Activated CD4-positive, alpha-beta T cell treated with anti-CD3 and anti-CD28 coated beads for 36 hours (primary cell): ENCODE results near the gene SORCS2. TPM values are rescaled to one million over a fixed set of nuclear protein-coding genes. Genes with fewer than 3 reads are reported as not detected.

Source experiments
- ATAC-seq: fragments of 200-7000 bp; cut with Tn5 transposase; one replicate; pipeline ENCODE4 v1.10.0; 2021; ENCODE audit warnings: mild to moderate bottlenecking, moderate library complexity
- CTCF ChIA-PET: fragments of 350-600 bp; sonication (Branson Sonifier 250); formaldehyde crosslinking; loops from one replicate; lab custom pipeline; 2021; ENCODE audit warnings: antibody characterized with exemption; lab: Charles Lee
- POLR2A ChIA-PET: fragments of 350-600 bp; sonication (Branson Sonifier 250); formaldehyde crosslinking; loops from one replicate; lab custom pipeline; 2021; ENCODE audit warnings: antibody characterized with exemption, inconsistent platforms; lab: Charles Lee
- DNase-seq: peaks from one replicate; pipeline ENCODE4 v3.0.0-alpha.2; 2020
- H3K27ac Mint-ChIP-seq: one replicate; pipeline ENCODE4 v1.8.0; 2021; ENCODE audit warnings: mixed read lengths
- H3K27me3 Mint-ChIP-seq: one replicate; pipeline ENCODE4 v1.8.0; 2021; ENCODE audit warnings: mixed read lengths
- H3K36me3 Mint-ChIP-seq: one replicate; pipeline ENCODE4 v1.8.0; 2021; ENCODE audit warnings: low read depth, mixed read lengths
- H3K4me1 Mint-ChIP-seq: one replicate; pipeline ENCODE4 v1.8.0; 2021; ENCODE audit warnings: mixed read lengths
- H3K4me3 Mint-ChIP-seq: one replicate; pipeline ENCODE4 v1.8.0; 2021; ENCODE audit warnings: mild to moderate bottlenecking, moderate library complexity, mixed read lengths
- H3K9me3 Mint-ChIP-seq: one replicate; pipeline ENCODE4 v1.8.0; 2021; ENCODE audit warnings: low read depth, mixed read lengths
- intact Hi-C, 2 experiments: fragments of 100-400 bp; cut with DNase I in 1 of 2; cut with micrococcal nuclease in 1 of 2; formaldehyde crosslinking; loops; one replicate each; pipeline versions ENCODE4 v1.14.2 to v1.15.1; 2022 to 2024; cut with DNase I, micrococcal nuclease
- total RNA-seq, 2 experiments: library from RNA; stranded (reverse); gene quantifications; one replicate each; pipeline ENCODE4 v1.2.3, GENCODE V29; 2021

Gene SORCS2
- total RNA-seq, 2 experiments from 2014 or later, result 0.04 TPM; not detected in 1

DNA sequence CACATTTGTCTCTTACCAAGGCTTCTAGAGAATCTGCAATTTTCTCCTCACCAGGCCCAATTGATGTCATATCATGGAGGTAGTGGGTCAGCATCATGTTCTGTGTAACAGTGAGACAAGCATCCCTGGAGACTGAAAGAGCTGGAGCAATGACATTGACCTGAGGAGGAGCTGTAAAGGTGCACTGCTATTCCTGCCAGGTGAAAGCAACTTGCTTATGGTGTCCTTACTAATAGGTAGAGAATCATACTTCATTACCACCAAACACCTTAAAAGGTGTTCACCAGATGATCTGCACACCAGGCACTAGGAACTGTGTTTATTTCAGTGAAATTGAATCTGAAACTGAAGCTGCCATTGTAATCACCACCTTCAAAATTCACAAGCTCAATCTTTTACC, 558.6 kb downstream of the SORCS2 start:
- Mint-ChIP-seq H3K4me1 (peaks cover 19% of the 10 kb centered on the region), H3K27me3 (no peaks in the 10 kb centered on the region), H3K9me3 (no peaks in the 10 kb centered on the region), H3K36me3 (no peaks in the 10 kb centered on the region), H3K4me3 (no peak overlapping the region), H3K27ac (no peak overlapping the region)
- ChIA-PET POLR2A (no interaction called here), CTCF (interaction anchor here (0.6 to 1.2 kb wide), 4 partner anchors 11 to 55 kb away, joined by 3 to 6 read pairs (median 3); no protein-coding TSS in a partner anchor)
- ATAC-seq (no peak), DNase-seq (no peak)
- intact Hi-C loops, result no loop called here

DNA sequence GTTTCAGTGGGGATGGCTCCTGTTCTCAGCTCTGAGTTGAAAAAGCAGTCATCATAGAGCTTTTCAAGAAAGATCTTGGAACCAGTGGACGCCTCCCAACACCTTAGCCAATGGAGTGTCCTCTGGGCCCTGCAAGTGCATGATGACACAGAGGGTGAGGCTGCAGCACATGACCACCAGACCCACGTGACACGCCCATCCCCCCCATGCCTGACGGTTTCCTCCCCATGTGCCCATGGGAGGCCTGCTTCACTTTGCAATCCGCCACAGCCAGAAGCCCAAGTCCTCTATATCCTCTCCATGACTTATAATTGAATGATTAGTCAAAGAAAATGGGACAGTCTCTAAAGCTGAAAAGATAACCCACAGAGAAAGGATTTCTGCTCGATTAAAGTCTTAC, 560.3 kb downstream of the SORCS2 start:
- H3K36me3 Mint-ChIP-seq, result no peaks in the 10 kb centered on the region
- CTCF ChIA-PET, result no interaction called here
- DNase-seq (no peak), ATAC-seq (no peak)
- no peaks in the 10 kb centered on the region for H3K9me3 Mint-ChIP-seq
- no peak overlapping the region for H3K4me3 Mint-ChIP-seq
- no peaks in the 10 kb centered on the region for H3K27me3 Mint-ChIP-seq
- peaks cover 20% of the 10 kb centered on the region for H3K4me1 Mint-ChIP-seq
- intact Hi-C loops, result no loop called here
- H3K27ac Mint-ChIP-seq, result no peak overlapping the region
- POLR2A ChIA-PET, result no interaction called here

DNA sequence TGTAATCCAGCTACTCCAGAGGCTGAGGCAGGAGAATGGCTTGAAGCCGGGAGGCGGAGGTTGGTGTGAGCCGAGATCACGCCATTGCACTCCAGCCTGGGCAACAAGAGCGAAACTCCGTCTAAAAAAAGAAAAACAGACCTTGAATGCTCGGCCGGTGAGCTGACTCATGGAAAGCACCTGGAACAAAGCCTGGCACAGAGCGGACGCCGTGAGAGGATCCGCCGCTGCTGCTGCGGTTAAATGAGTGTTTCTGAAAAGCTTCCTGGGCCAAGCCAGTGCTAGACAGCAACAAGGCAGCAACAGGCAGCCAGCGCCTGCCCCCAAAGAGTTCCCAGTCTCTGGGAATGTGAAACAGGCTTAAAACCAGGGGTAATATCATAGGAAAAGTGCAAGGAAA, 560.9 kb downstream of the SORCS2 start:
- H3K9me3 Mint-ChIP-seq, result no peaks in the 10 kb centered on the region
- no peak for DNase-seq
- intact Hi-C loops, result no loop called here
- CTCF ChIA-PET, result no interaction called here
- ATAC-seq, result no peak
- H3K36me3 Mint-ChIP-seq, result no peaks in the 10 kb centered on the region
- H3K27me3 Mint-ChIP-seq, result no peaks in the 10 kb centered on the region
- no peak overlapping the region for H3K4me3 Mint-ChIP-seq
- POLR2A ChIA-PET, result no interaction called here
- H3K4me1 Mint-ChIP-seq, result peaks cover 24% of the 10 kb centered on the region
- H3K27ac Mint-ChIP-seq, result no peak overlapping the region

DNA sequence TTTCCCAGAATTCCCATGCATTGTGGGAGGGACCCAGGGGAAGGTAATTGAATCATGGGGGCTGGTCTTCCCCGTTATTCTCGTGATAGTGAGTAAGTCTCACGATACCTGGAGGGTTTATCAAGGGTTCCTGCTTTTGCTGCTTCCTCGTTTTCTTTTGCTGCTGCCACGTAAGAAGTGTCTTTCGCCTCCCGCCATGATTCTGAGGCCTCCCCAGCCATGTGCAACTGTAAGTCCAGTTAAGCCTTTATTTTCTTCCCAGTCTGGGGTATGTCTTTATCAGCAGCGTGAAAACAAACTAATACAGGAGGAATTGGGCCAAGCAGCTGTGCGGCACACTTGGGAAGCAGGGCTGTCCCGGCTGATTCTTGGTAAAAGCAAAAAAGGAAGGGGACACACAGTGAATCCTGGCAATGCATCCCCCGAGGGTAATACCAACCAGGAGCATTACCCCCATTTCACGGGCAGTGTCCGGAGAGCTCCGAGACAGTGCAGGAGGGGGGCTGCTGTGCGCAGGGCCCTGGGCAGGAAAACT, 561.7 kb downstream of the SORCS2 start:
- Mint-ChIP-seq H3K4me3 (no peak overlapping the region), H3K36me3 (no peaks in the 10 kb centered on the region), H3K27me3 (no peaks in the 10 kb centered on the region), H3K27ac (no peak overlapping the region), H3K4me1 (peaks cover 25% of the 10 kb centered on the region), H3K9me3 (no peaks in the 10 kb centered on the region)
- ChIA-PET POLR2A (no interaction called here), CTCF (no interaction called here)
- intact Hi-C loops, result no loop called here
- DNase-seq (no peak), ATAC-seq (no peak)

DNA sequence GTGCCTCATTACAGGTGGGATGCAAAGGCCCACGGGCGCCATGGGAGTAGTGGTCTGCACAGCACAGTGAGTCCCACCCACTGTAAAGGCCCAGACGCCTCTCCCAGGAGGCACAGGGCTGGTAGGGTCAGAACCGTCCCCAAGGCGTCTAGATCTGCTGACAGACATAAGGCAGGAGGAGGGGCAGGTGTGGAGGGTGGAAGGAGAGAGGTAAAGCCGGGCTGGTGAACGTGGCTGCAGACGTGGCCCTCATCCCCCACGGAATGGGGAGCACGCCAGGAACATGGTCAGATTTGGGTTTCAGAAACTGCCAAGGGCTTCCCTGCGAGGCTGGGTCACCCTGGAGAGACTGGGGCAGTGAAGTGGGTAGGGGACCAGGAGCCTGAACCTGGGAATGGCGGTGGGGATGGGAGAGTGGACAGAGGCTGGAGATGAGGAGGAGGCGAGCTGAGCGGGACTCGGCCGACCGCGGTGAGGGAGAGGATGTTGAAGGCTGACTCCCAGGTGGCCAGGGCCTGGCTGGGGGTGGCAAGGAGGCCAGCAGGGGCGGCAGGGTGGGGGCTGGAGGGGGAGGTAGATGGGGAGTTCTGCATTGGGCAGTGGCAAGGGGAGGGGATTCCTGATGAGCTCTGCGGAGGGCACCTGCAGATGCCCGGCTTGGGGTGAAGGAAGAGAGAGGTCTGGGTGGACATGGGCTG, 562.4 kb downstream of the SORCS2 start:
- DNase-seq, result no peak
- CTCF ChIA-PET, result no interaction called here
- intact Hi-C loops, result no loop called here

DNA sequence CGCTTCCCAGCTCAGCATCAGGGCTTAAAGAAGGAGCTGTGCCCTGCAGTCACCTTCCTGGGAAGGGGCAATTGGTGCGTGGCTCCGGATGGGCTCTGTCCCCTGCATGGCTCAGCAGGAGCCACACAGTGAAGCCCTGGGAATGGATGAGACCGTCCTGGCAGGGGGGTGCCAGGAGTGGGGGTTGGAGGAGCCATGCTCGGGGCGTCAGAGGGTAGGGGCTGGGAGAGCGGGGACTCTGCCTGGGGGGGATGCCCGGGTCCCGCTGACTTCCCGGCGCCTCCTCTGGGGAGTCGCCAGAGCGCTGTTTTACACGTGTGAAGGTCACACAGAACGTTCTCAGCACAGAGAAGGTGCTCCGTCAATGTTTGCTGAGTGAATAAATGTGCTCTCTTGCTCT, 563.2 kb downstream of the SORCS2 start:
- no peak for DNase-seq
- CTCF ChIA-PET, result no interaction called here
- Mint-ChIP-seq H3K4me3 (no peak overlapping the region), H3K27me3 (no peaks in the 10 kb centered on the region), H3K36me3 (no peaks in the 10 kb centered on the region), H3K27ac (no peak overlapping the region), H3K9me3 (no peaks in the 10 kb centered on the region), H3K4me1 (peaks cover 25% of the 10 kb centered on the region)
- POLR2A ChIA-PET, result no interaction called here
- intact Hi-C loops, result no loop called here
- no peak for ATAC-seq

More for the DNA sequence above, 562.4 kb downstream of the SORCS2 start:
- H3K9me3 Mint-ChIP-seq, result no peaks in the 10 kb centered on the region
- H3K4me3 Mint-ChIP-seq, result no peak overlapping the region
- no peaks in the 10 kb centered on the region for H3K36me3 Mint-ChIP-seq
- no peaks in the 10 kb centered on the region for H3K27me3 Mint-ChIP-seq
- H3K4me1 Mint-ChIP-seq, result peaks cover 26% of the 10 kb centered on the region
- ATAC-seq, result no peak
- no peak overlapping the region for H3K27ac Mint-ChIP-seq
- POLR2A ChIA-PET, result no interaction called here

DNA sequence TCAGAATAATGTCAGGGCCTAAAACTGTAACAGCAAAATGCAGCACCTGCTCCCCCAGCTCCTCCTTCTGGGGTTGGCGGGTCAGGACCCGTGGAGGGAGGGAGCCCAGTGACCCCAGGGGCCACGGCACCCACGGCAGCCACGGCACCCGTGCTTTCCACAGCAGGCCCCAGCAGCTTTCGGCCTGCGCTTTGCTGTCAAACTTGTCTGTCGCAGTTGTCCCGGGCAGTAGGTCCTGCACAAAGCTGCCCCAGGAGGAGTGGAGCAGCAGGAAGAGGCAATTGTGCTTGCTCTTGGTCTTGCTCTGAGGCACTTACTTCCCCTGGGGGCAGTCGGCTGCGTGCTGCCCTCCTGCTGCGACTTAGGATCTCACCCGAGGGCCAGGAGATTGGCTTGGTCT, 563.7 kb downstream of the SORCS2 start:
- no peak for DNase-seq
- no peak overlapping the region for H3K27ac Mint-ChIP-seq
- peaks cover 22% of the 10 kb centered on the region for H3K4me1 Mint-ChIP-seq
- CTCF ChIA-PET, result no interaction called here
- no peak overlapping the region for H3K4me3 Mint-ChIP-seq
- POLR2A ChIA-PET, result no interaction called here
- intact Hi-C loops, result no loop called here
- H3K9me3 Mint-ChIP-seq, result no peaks in the 10 kb centered on the region
- no peak for ATAC-seq
- H3K36me3 Mint-ChIP-seq, result no peaks in the 10 kb centered on the region
- H3K27me3 Mint-ChIP-seq, result no peaks in the 10 kb centered on the region

DNA sequence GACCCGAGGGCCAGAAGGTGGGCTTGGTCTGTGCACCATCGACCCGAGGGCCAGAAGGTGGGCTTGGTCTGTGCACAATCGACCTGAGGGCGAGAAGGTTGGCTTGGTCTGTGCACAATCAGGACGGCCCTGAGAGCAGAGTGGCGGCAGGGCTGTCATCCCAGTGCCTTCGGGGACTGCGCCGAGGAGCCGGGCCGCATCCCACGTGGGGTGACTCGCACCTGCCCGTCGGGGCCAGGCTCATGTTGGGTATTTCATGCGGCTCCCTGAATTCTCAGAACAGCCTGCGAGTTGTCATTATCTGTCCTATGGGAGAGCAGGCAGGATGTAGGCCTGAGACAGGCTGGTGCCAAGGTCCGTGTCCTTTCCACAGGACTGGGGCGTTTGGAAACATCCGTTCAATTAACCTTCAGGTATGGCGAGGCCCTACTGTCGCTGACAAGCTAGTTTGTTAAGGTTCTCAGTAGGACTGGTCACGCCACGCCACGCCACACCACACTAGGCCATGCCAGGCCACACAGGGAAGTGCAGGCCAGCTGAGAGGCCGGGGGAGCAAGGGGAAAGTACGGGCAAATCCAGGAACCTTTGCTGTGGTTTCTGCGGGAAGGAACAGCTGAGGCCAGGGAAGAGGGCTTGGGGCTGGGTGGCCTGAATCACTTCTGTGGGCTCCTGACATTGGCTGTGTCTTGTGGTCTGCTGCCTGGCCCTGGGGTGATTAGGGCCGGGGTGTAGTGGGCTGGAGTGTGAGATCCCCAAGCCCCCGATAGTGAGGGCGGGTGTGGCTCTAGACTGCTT, 564.4 kb downstream of the SORCS2 start:
- peaks cover 4% of the 10 kb centered on the region for H3K36me3 Mint-ChIP-seq
- peaks cover 26% of the 10 kb centered on the region for H3K4me1 Mint-ChIP-seq
- no peaks in the 10 kb centered on the region for H3K27me3 Mint-ChIP-seq
- intact Hi-C loops, result no loop called here
- DNase-seq, result no peak
- no peaks in the 10 kb centered on the region for H3K9me3 Mint-ChIP-seq
- no peak overlapping the region for H3K4me3 Mint-ChIP-seq
- no peak for ATAC-seq
- no peak overlapping the region for H3K27ac Mint-ChIP-seq
- ChIA-PET CTCF (no interaction called here), POLR2A (no interaction called here)

DNA sequence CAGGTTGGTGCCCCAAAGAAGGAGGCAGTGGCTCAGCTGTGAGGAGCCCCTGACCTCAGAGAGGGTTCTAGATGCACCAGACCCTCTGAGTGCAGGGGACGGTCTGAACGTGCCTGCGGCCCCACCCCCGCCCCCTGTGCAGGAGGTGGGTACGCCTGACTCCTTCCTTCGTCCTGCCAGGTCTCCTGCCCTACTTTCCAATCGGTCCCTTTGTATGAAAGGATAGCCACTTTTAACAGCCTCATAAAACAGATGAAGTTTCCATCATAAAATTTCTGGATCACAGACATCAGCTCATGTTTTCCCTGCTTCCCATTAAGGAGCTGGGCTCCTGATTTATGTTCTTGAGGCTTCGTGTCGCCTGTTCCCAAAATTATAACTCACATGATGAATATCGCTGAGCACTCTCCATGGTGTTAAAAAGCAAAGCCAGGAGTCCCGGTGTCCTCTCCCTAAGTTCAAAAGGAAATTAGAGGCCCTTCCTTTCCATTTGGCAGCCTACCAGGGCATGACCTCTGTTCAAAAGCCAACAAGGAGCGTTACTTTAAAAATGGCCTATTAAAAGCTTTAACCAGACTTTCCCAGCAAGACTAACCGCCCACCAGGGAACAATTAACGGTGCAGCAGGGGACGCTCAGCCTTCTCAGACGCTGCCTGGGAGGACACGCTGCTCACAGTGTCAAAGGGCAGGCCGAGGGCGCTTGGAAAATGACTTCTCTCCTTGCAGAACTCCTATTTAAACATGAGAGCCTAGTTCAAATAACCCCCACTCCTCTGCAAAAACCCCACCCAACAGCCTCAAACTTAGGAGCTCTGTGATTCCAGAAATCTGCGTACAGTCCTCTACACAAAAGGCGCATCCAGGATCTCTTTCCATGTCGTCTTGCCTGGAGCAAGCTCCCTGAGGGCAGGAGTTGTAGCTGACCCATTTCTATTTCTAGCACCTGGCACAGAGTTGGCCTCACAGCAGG, 565.4 kb downstream of the SORCS2 start:
- CTCF ChIA-PET, result interaction anchor here (1.3 kb wide), 1 partner anchor 44 kb away, joined by 5 read pairs; no protein-coding TSS in a partner anchor
- no peaks in the 10 kb centered on the region for H3K27me3 Mint-ChIP-seq
- H3K4me3 Mint-ChIP-seq, result no peak overlapping the region
- DNase-seq (no peak), ATAC-seq (no peak)
- peaks cover 4% of the 10 kb centered on the region for H3K36me3 Mint-ChIP-seq
- H3K27ac Mint-ChIP-seq, result peak overlapping the region; percentile 9
- intact Hi-C loops, result no loop called here
- POLR2A ChIA-PET, result no interaction called here
- peaks cover 31% of the 10 kb centered on the region for H3K4me1 Mint-ChIP-seq
- H3K9me3 Mint-ChIP-seq, result no peaks in the 10 kb centered on the region

DNA sequence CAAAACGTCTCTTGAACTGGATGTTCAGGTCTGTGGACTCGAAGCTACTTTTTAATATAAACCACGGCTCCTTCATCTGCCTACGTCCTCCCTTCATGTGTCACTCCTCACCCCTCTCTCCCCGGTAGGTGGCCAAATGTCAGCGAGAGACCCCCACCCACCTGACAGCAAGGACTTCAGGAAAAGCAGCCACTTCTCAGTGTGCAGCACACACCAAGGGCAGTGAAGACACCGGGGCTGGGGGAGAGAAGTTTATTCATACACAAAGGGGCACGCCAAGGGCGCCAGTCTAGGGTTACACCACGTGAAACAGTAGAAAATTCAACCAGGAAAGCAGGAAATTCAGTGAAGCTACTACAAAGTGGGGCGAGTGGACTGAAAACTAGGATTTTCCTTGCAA, 566.1 kb downstream of the SORCS2 start:
- DNase-seq, result no peak
- Mint-ChIP-seq H3K4me3 (no peak overlapping the region), H3K27ac (peak overlapping the region; percentile 59), H3K27me3 (no peaks in the 10 kb centered on the region), H3K36me3 (peaks cover 4% of the 10 kb centered on the region), H3K4me1 (peaks cover 31% of the 10 kb centered on the region), H3K9me3 (no peaks in the 10 kb centered on the region)
- intact Hi-C loops, result no loop called here
- CTCF ChIA-PET, result interaction anchor here (1.3 kb wide), 1 partner anchor 44 kb away, joined by 5 read pairs; no protein-coding TSS in a partner anchor
- POLR2A ChIA-PET, result no interaction called here
- no peak for ATAC-seq

DNA sequence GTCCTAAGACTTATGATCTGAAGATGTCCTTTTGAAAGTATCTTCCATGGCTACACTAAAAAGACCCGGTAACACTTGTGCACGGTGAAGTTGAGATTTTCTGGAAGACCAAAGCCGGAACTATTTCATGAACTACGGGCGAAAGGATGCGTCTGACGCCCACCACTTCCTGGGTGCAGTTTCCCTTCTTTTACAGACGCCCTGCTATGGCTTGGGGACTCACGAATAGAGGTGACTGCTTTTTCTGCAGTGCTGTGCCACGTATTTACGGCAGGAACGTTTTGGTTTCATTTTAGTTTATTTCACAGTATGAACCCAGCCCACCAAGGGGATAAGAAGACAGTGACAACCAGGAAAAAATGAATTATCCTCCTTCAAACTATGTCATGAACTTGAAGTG, 566.9 kb downstream of the SORCS2 start:
- peak; percentile 76 for DNase-seq
- no peaks in the 10 kb centered on the region for H3K9me3 Mint-ChIP-seq
- H3K4me3 Mint-ChIP-seq, result peak overlapping the region; percentile 50
- intact Hi-C loops, result no loop called here
- ChIA-PET CTCF (interaction anchor here (1.0 to 1.5 kb wide), 4 partner anchors 13 to 43 kb away, joined by 3 to 7 read pairs (median 4); no protein-coding TSS in a partner anchor), POLR2A (no interaction called here)
- peak; percentile 94 for ATAC-seq
- peaks cover 31% of the 10 kb centered on the region for H3K4me1 Mint-ChIP-seq
- no peaks in the 10 kb centered on the region for H3K27me3 Mint-ChIP-seq
- H3K27ac Mint-ChIP-seq, result peak overlapping the region; percentile 86
- H3K36me3 Mint-ChIP-seq, result peaks cover 4% of the 10 kb centered on the region
